ENCODE data around the gene PTGDR2. TPM values are rescaled to one million over a fixed set of nuclear protein-coding genes. Genes with fewer than 3 reads are reported as not detected.

PTGDR2 gene
- total and polyA plus RNA-seq, 2 experiments from 2014 or later, result 0.69 to 1.3 TPM

GRCh38 chr11:60803273-60803936 is 52.3 kb downstream of the PTGDR2 start:
- H3K4me2 ChIP-seq, result no peak overlapping the region
- H2AFZ ChIP-seq, result no peak overlapping the region
- H3K4me1 ChIP-seq (ENCODE audit: insufficient read depth), result no peaks in the 10 kb centered on the region

GRCh38 chr11:60801194-60801593 is 54.6 kb downstream of the PTGDR2 start:
- no peaks in the 10 kb centered on the region for H3K9me3 ChIP-seq (ENCODE audit: low read depth)
- TF ChIP-seq EZH2phosphoT487 (IDR thresholded peaks at IDR 0.05; ENCODE audit: low read depth, severe bottlenecking, unreplicated experiment) (no peak), EZH2 (IDR thresholded peaks at IDR 0.05; ENCODE audit: borderline replicate concordance) (no peak)

More at GRCh38 chr11:60803273-60803936, 52.3 kb downstream of the PTGDR2 start:
- Histone ChIP-seq H3K27me3 (no peaks in the 10 kb centered on the region), H3K9me3 (ENCODE audit: low read depth) (no peaks in the 10 kb centered on the region), H3K27ac (no peak overlapping the region), H3K36me3 (replicated peaks; ENCODE audit: insufficient read depth, low read depth) (no peaks in the 10 kb centered on the region), H4K20me1 (ENCODE audit: insufficient read depth, poor library complexity, severe bottlenecking) (no peaks in the 10 kb centered on the region), H3K4me3 (no peak overlapping the region), H3K79me2 (no peaks in the 10 kb centered on the region), H3K9me2 (replicated peaks; ENCODE audit: insufficient read depth) (no peaks in the 10 kb centered on the region)
- no peak for DNase-seq (ENCODE audit: low spot score)
- 88% methylated on average over 7 of the region's 7 CpGs for WGBS (ENCODE audit: low lambda C conversion rate, missing lambda C conversion rate)
- no peak for TF ChIP-seq CTCF (IDR thresholded peaks at IDR 0.05; ENCODE audit: poor library complexity)
- TF ChIP-seq EZH2 (IDR thresholded peaks at IDR 0.05; ENCODE audit: borderline replicate concordance), result no peak
- no peak for TF ChIP-seq EZH2phosphoT487 (IDR thresholded peaks at IDR 0.05; ENCODE audit: low read depth, severe bottlenecking, unreplicated experiment)

More at GRCh38 chr11:60801194-60801593, 54.6 kb downstream of the PTGDR2 start:
- H3K4me3 ChIP-seq, result no peak overlapping the region
- no peak overlapping the region for H3K4me2 ChIP-seq
- H3K79me2 ChIP-seq, result no peaks in the 10 kb centered on the region
- no peaks in the 10 kb centered on the region for H4K20me1 ChIP-seq (ENCODE audit: insufficient read depth, poor library complexity, severe bottlenecking)
- H3K27me3 ChIP-seq, result no peaks in the 10 kb centered on the region
- no peak overlapping the region for H2AFZ ChIP-seq
- H3K27ac ChIP-seq, result no peak overlapping the region
- no peak for DNase-seq (ENCODE audit: low spot score)
- WGBS (ENCODE audit: low lambda C conversion rate, missing lambda C conversion rate), result 91% methylated on average over 10 of the region's 10 CpGs
- no peaks in the 10 kb centered on the region for H3K4me1 ChIP-seq (ENCODE audit: insufficient read depth)
- H3K36me3 ChIP-seq (replicated peaks; ENCODE audit: insufficient read depth, low read depth), result no peaks in the 10 kb centered on the region
- H3K9me2 ChIP-seq (replicated peaks; ENCODE audit: insufficient read depth), result no peaks in the 10 kb centered on the region

Other genes starting within 250 kb of the PTGDR2 start
- 1.5 and 3.8 TPM in 2 replicates for gene MS4A8, start 156.3 kb downstream of the PTGDR2 start, total RNA-seq
- gene MS4A8, start 156.3 kb downstream of the PTGDR2 start, polyA plus RNA-seq, result 1.7 and 2.3 TPM in 2 replicates
- gene MS4A18, start 131.2 kb downstream of the PTGDR2 start, total RNA-seq, result not detected in 2 replicates
- gene MS4A18, start 131.2 kb downstream of the PTGDR2 start, polyA plus RNA-seq, result not detected in 2 replicates
- 0.88 and 1.1 TPM in 2 replicates for gene MS4A15, start 99.1 kb downstream of the PTGDR2 start, total RNA-seq
- gene MS4A15, start 99.1 kb downstream of the PTGDR2 start, polyA plus RNA-seq, result 4.3 and 8.0 TPM in 2 replicates
- 0.47 and 1.2 TPM in 2 replicates for gene MS4A10, start 70.6 kb downstream of the PTGDR2 start, total RNA-seq
- gene MS4A10, start 70.6 kb downstream of the PTGDR2 start, polyA plus RNA-seq, result 0.21 and 1.8 TPM in 2 replicates
- gene CCDC86, start 13.8 kb downstream of the PTGDR2 start, total RNA-seq, result 7.4 and 9.1 TPM in 2 replicates
- gene CCDC86, start 13.8 kb downstream of the PTGDR2 start, polyA plus RNA-seq, result 25.3 and 27.5 TPM in 2 replicates
- 0.12 TPM in 1 of 2 replicates, not detected in the other for gene ZP1, start 11.6 kb upstream of the PTGDR2 start, total RNA-seq
- gene ZP1, start 11.6 kb upstream of the PTGDR2 start, polyA plus RNA-seq, result 0.32 and 1.6 TPM in 2 replicates
- 38.1 and 53.8 TPM in 2 replicates for gene PRPF19, start 50.6 kb upstream of the PTGDR2 start, total RNA-seq
- gene PRPF19, start 50.6 kb upstream of the PTGDR2 start, polyA plus RNA-seq, result 18.5 and 19.3 TPM in 2 replicates
- 30.0 and 47.5 TPM in 2 replicates for gene TMEM109, start 58.2 kb upstream of the PTGDR2 start, total RNA-seq
- 86.9 and 92.5 TPM in 2 replicates for gene TMEM109, start 58.2 kb upstream of the PTGDR2 start, polyA plus RNA-seq
- 33.7 and 44.3 TPM in 2 replicates for gene TMEM132A, start 68.5 kb upstream of the PTGDR2 start, total RNA-seq
- 97.1 and 98.7 TPM in 2 replicates for gene TMEM132A, start 68.5 kb upstream of the PTGDR2 start, polyA plus RNA-seq
- 1.4 and 3.3 TPM in 2 replicates for gene SLC15A3, start 96.2 kb upstream of the PTGDR2 start, total RNA-seq
- 0.56 and 2.3 TPM in 2 replicates for gene SLC15A3, start 96.2 kb upstream of the PTGDR2 start, polyA plus RNA-seq
- gene CD6, start 115.7 kb upstream of the PTGDR2 start, total RNA-seq, result 0.03 and 0.08 TPM in 2 replicates
- not detected in 2 replicates for gene CD6, start 115.7 kb upstream of the PTGDR2 start, polyA plus RNA-seq
- gene CD5, start 246.5 kb upstream of the PTGDR2 start, total RNA-seq, result not detected in 2 replicates
- gene CD5, start 246.5 kb upstream of the PTGDR2 start, polyA plus RNA-seq, result 0.06 TPM in 1 of 2 replicates, not detected in the other